Ishikawa (cell line): ENCODE data around the gene NLGN4Y.

Experiments used
- CEBPB ChIP-seq: IDR thresholded peaks from 2 replicates; pipeline ENCODE4 v1.6.1; 2012
- CREB1 ChIP-seq: IDR thresholded peaks from 2 replicates; pipeline ENCODE4 v1.6.1; 2012; ENCODE audit warnings: low read depth
- EGR1 ChIP-seq: IDR thresholded peaks from 2 replicates; pipeline ENCODE4 v1.6.1; 2012
- EP300 ChIP-seq: IDR thresholded peaks from 2 replicates; pipeline ENCODE4 v1.6.1; 2012; ENCODE audit warnings: borderline replicate concordance
- FOXM1 ChIP-seq: IDR thresholded peaks from 2 replicates; pipeline ENCODE4 v1.6.1; 2012; ENCODE audit warnings: low read depth, borderline replicate concordance
- NFIC ChIP-seq: IDR thresholded peaks from 2 replicates; pipeline ENCODE4 v1.6.1; 2012
- RAD21 ChIP-seq: IDR thresholded peaks from 2 replicates; pipeline ENCODE4 v1.6.1; 2012; ENCODE audit warnings: low read depth
- TAF1 ChIP-seq: IDR thresholded peaks from 2 replicates; pipeline ENCODE4 v1.6.1; 2012; ENCODE audit warnings: low read depth, mild to moderate bottlenecking
- TCF12 ChIP-seq: IDR thresholded peaks from 2 replicates; pipeline ENCODE4 v1.6.1; 2012; ENCODE audit warnings: low read depth
- TEAD4 ChIP-seq: IDR thresholded peaks from 2 replicates; pipeline ENCODE4 v1.6.1; 2012
- YY1 ChIP-seq: IDR thresholded peaks from 2 replicates; pipeline ENCODE4 v1.6.1; 2012; ENCODE audit warnings: low read depth
- ZBTB7A ChIP-seq: IDR thresholded peaks from 2 replicates; pipeline ENCODE4 v1.6.1; 2012; ENCODE audit warnings: low read depth
- TF ChIP-seq, protein P1 (sequence below): IDR thresholded peaks from 2 replicates; pipeline ENCODE4 v1.6.1; 2012
- TF ChIP-seq, protein P2 (sequence below): IDR thresholded peaks from 2 replicates; pipeline ENCODE4 v1.6.1; 2012; ENCODE audit warnings: low read depth, mild to moderate bottlenecking
- TF ChIP-seq, protein P3 (sequence below): IDR thresholded peaks from 2 replicates; pipeline ENCODE4 v1.6.1; 2012

The NLGN4Y gene

DNA sequence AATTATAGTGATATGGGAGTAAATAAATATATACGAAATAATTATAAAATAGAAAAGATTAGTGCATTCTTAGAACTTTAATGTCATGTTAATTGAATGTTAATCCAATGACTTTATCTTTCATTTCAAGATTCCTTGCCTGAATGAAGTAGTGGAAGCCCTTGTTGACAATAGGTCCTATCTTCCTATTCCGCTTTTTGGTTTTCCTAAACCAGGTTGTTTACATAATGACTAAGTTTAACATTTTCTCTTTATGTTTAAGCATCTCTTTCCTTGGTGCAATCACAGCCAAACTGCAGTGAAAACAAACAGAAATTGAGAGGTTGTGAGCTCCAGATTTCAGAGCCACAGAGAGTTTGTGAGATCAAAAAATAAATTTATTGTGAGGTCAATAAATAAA, 109.4 kb downstream of the NLGN4Y start:
- TF ChIP-seq TEAD4, result no peak
- TF ChIP-seq RAD21, result no peak
- TF ChIP-seq CREB1, result no peak
- no peak for TF ChIP-seq ZBTB7A
- no peak for TF ChIP-seq EGR1
- TF ChIP-seq, protein P1, sequence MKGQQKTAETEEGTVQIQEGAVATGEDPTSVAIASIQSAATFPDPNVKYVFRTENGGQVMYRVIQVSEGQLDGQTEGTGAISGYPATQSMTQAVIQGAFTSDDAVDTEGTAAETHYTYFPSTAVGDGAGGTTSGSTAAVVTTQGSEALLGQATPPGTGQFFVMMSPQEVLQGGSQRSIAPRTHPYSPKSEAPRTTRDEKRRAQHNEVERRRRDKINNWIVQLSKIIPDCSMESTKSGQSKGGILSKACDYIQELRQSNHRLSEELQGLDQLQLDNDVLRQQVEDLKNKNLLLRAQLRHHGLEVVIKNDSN, result no peak
- no peak for TF ChIP-seq EP300
- TF ChIP-seq, protein P2, sequence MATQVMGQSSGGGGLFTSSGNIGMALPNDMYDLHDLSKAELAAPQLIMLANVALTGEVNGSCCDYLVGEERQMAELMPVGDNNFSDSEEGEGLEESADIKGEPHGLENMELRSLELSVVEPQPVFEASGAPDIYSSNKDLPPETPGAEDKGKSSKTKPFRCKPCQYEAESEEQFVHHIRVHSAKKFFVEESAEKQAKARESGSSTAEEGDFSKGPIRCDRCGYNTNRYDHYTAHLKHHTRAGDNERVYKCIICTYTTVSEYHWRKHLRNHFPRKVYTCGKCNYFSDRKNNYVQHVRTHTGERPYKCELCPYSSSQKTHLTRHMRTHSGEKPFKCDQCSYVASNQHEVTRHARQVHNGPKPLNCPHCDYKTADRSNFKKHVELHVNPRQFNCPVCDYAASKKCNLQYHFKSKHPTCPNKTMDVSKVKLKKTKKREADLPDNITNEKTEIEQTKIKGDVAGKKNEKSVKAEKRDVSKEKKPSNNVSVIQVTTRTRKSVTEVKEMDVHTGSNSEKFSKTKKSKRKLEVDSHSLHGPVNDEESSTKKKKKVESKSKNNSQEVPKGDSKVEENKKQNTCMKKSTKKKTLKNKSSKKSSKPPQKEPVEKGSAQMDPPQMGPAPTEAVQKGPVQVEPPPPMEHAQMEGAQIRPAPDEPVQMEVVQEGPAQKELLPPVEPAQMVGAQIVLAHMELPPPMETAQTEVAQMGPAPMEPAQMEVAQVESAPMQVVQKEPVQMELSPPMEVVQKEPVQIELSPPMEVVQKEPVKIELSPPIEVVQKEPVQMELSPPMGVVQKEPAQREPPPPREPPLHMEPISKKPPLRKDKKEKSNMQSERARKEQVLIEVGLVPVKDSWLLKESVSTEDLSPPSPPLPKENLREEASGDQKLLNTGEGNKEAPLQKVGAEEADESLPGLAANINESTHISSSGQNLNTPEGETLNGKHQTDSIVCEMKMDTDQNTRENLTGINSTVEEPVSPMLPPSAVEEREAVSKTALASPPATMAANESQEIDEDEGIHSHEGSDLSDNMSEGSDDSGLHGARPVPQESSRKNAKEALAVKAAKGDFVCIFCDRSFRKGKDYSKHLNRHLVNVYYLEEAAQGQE, result no peak
- TF ChIP-seq YY1, result no peak
- no peak for TF ChIP-seq TAF1
- TF ChIP-seq, protein P3, sequence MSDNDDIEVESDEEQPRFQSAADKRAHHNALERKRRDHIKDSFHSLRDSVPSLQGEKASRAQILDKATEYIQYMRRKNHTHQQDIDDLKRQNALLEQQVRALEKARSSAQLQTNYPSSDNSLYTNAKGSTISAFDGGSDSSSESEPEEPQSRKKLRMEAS, result no peak

DNA sequence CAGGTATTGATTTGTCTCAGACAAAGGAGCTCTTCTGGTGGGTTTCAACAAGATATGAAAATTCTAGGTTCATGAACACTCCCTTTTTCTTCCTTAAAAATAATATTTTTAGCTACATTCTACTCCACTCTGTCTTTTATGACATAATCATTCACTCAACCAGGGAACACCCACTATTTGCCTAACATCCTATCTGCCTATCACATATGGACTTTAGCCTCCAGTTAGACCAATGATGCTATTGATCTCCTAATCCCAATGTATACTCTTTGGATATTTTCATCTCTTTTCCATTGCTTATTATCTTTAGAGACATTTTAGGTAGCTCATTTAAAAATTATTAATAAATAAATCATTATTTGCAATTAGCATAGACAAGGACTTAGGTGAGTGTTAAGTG, 110.6 kb downstream of the NLGN4Y start:
- TF ChIP-seq CEBPB (no peak), RAD21 (no peak), ZBTB7A (no peak), TEAD4 (no peak), YY1 (no peak), FOXM1 (no peak), CREB1 (no peak), NFIC (no peak), EGR1 (no peak), TCF12 (no peak), TAF1 (no peak), EP300 (no peak)
- TF ChIP-seq, protein P3, result no peak
- TF ChIP-seq, protein P1, result no peak
- TF ChIP-seq, protein P2, result no peak

DNA sequence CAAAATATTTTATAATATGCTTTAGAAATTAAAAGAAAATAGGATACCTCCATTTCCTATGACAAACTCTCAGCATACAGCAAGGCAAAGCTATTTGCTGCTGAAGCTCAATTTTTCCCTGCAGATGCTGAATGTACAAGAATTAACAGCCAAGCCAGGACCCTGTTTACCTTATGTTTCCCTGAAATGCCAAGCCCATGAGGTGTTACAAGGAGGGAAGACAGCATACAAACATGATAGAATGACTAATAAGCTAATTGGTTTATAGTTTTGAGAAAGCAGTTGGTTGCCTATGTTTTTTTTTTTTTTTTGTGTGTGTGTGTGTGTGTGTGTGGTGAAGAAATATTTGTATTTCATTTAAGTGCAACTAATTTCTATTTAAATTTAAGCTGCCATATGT, 113.2 kb downstream of the NLGN4Y start:
- TF ChIP-seq, protein P2, result no peak
- TF ChIP-seq RAD21, result no peak
- TF ChIP-seq TEAD4, result no peak
- no peak for TF ChIP-seq YY1
- no peak for TF ChIP-seq CREB1
- TF ChIP-seq TAF1, result no peak
- TF ChIP-seq, protein P3, result no peak
- TF ChIP-seq EP300, result no peak
- TF ChIP-seq FOXM1, result no peak
- TF ChIP-seq, protein P1, result no peak

DNA sequence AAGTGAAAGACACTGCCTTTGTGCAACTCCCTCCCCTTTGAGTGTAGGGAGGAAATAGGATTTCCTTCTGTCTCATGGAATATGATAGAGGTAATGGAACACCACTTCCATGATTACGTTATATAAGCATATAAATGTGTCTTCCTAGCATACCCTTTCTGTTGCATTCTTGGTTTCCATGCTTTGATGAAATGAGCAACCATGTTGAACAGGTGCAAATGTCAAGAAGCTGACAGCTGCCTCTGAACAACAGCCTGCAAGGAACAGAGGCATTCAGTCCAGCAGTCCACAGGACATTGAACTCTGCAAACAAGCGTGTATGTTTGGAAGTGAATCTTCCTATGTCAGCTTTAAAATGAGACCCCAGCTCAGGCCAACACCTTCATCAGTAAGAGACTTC, 117.5 kb downstream of the NLGN4Y start:
- no peak for TF ChIP-seq NFIC
- TF ChIP-seq ZBTB7A, result no peak
- TF ChIP-seq EP300, result no peak
- TF ChIP-seq TAF1, result no peak
